Measurements from ENCODE around the gene OR2B2. TPM values are rescaled to one million over a fixed set of nuclear protein-coding genes. Genes with fewer than 3 reads are reported as not detected.
"Not testable (repeated sequence)": the region's sequence is repeated elsewhere in the genome, so short reads cannot be mapped to it uniquely, and the experiment has no call there.

Gene OR2B2
- total and polyA plus RNA-seq, 4 donors, result not detected

GRCh38 chr6:27940766-27941165, 28.6 kb upstream of the OR2B2 start:
- TF ChIP-seq ATF3 (IDR thresholded peaks at IDR 0.05) (no peak), CTCF (IDR thresholded peaks at IDR 0.05; ENCODE audit: low read depth, low read length, missing input control) (no peak), YY1 (IDR thresholded peaks at IDR 0.05) (no peak), RXRA (IDR thresholded peaks at IDR 0.05) (no peak), JUND (IDR thresholded peaks at IDR 0.05) (no peak), FOXA2 (IDR thresholded peaks at IDR 0.05) (no peak), RAD21 (IDR thresholded peaks at IDR 0.05) (no peak), FOXA1 (IDR thresholded peaks at IDR 0.05) (no peak), HNF4G (IDR thresholded peaks at IDR 0.05) (no peak), NR2F2 (IDR thresholded peaks at IDR 0.05) (no peak), MAX (IDR thresholded peaks at IDR 0.05) (no peak), SP1 (IDR thresholded peaks at IDR 0.05) (no peak)
- H3K27ac ChIP-seq (ENCODE audit: low read depth in 1 of 2, low read length in 2 of 2), result no peak overlapping the region
- H3K4me3 ChIP-seq (ENCODE audit: low read depth in 1 of 3, low read length in 3 of 3), result no peak overlapping the region
- no peaks in the 10 kb centered on the region for H3K9me3 ChIP-seq (ENCODE audit: control insufficient read depth in 4 of 4, low read length in 3 of 4)
- no peaks in the 10 kb centered on the region for H3K4me1 ChIP-seq (ENCODE audit: control insufficient read depth in 4 of 4, insufficient read depth in 4 of 4, low read length in 3 of 4)
- H3K36me3 ChIP-seq (ENCODE audit: control insufficient read depth in 4 of 4, insufficient read depth in 3 of 4, low read depth in 1 of 4, low read length in 3 of 4), result no peaks in the 10 kb centered on the region
- no peak for DNase-seq (ENCODE audit: low spot score)
- H3K27me3 ChIP-seq (ENCODE audit: control insufficient read depth in 4 of 4, insufficient read depth in 4 of 4, low read length in 3 of 4), result no peaks in the 10 kb centered on the region
- no peak overlapping the region for H3K9ac ChIP-seq (ENCODE audit: low read depth in 1 of 2, low read length in 2 of 2)
- WGBS, result 91% methylated on average over 1 of the region's 1 CpG

GRCh38 chr6:27931209-27931608, 19.0 kb upstream of the OR2B2 start:
- WGBS, result 89% methylated on average over 2 of the region's 2 CpGs
- H3K27me3 ChIP-seq (ENCODE audit: control insufficient read depth in 4 of 4, insufficient read depth in 4 of 4, low read length in 3 of 4), result no peaks in the 10 kb centered on the region
- no peaks in the 10 kb centered on the region for H3K9me3 ChIP-seq (ENCODE audit: control insufficient read depth in 4 of 4, low read length in 3 of 4)

GRCh38 chr6:27929930-27930329, 17.7 kb upstream of the OR2B2 start:
- not testable (repeated sequence) for H3K9ac ChIP-seq (ENCODE audit: low read depth in 1 of 2, low read length in 2 of 2); H3K27ac ChIP-seq (ENCODE audit: low read depth in 1 of 2, low read length in 2 of 2); H3K9me3 ChIP-seq (ENCODE audit: control insufficient read depth in 4 of 4, low read length in 3 of 4); H3K27me3 ChIP-seq (ENCODE audit: control insufficient read depth in 4 of 4, insufficient read depth in 4 of 4, low read length in 3 of 4); DNase-seq (ENCODE audit: low spot score); H3K36me3 ChIP-seq (ENCODE audit: control insufficient read depth in 4 of 4, insufficient read depth in 3 of 4, low read depth in 1 of 4, low read length in 3 of 4); H3K4me3 ChIP-seq (ENCODE audit: low read depth in 1 of 3, low read length in 3 of 3); H3K4me1 ChIP-seq (ENCODE audit: control insufficient read depth in 4 of 4, insufficient read depth in 4 of 4, low read length in 3 of 4)
- WGBS, result 89% methylated on average over 5 of the region's 5 CpGs

More at GRCh38 chr6:27931209-27931608, 19.0 kb upstream of the OR2B2 start:
- no peak overlapping the region for H3K27ac ChIP-seq (ENCODE audit: low read depth in 1 of 2, low read length in 2 of 2)
- no peak for DNase-seq (ENCODE audit: low spot score)
- TF ChIP-seq JUND (IDR thresholded peaks at IDR 0.05), result no peak
- no peak for TF ChIP-seq SP1 (IDR thresholded peaks at IDR 0.05)
- TF ChIP-seq RXRA (IDR thresholded peaks at IDR 0.05), result no peak
- no peak for TF ChIP-seq ATF3 (IDR thresholded peaks at IDR 0.05)
- TF ChIP-seq MAX (IDR thresholded peaks at IDR 0.05), result no peak
- no peak for TF ChIP-seq CTCF (IDR thresholded peaks at IDR 0.05; ENCODE audit: low read depth, low read length, missing input control)
- TF ChIP-seq YY1 (IDR thresholded peaks at IDR 0.05), result no peak
- no peak for TF ChIP-seq FOXA2 (IDR thresholded peaks at IDR 0.05)
- H3K4me1 ChIP-seq (ENCODE audit: control insufficient read depth in 4 of 4, insufficient read depth in 4 of 4, low read length in 3 of 4), result no peaks in the 10 kb centered on the region
- H3K36me3 ChIP-seq (ENCODE audit: control insufficient read depth in 4 of 4, insufficient read depth in 3 of 4, low read depth in 1 of 4, low read length in 3 of 4), result no peaks in the 10 kb centered on the region
- H3K9ac ChIP-seq (ENCODE audit: low read depth in 1 of 2, low read length in 2 of 2), result no peak overlapping the region
- no peak overlapping the region for H3K4me3 ChIP-seq (ENCODE audit: low read depth in 1 of 3, low read length in 3 of 3)

- H3K4me3 ChIP-seq (ENCODE audit: low read depth in 1 of 3, low read length in 3 of 3); H3K27ac ChIP-seq (ENCODE audit: low read depth in 1 of 2, low read length in 2 of 2); DNase-seq (ENCODE audit: low spot score); H3K36me3 ChIP-seq (ENCODE audit: control insufficient read depth in 4 of 4, insufficient read depth in 3 of 4, low read depth in 1 of 4, low read length in 3 of 4); H3K27me3 ChIP-seq (ENCODE audit: control insufficient read depth in 4 of 4, insufficient read depth in 4 of 4, low read length in 3 of 4); H3K4me1 ChIP-seq (ENCODE audit: control insufficient read depth in 4 of 4, insufficient read depth in 4 of 4, low read length in 3 of 4); H3K9me3 ChIP-seq (ENCODE audit: control insufficient read depth in 4 of 4, low read length in 3 of 4); H3K9ac ChIP-seq (ENCODE audit: low read depth in 1 of 2, low read length in 2 of 2): not testable (repeated sequence)
- 91% methylated on average over 2 of the region's 2 CpGs for WGBS
Measured at GRCh38 chr6:27928041-27928440, 15.8 kb upstream of the OR2B2 start.
